ENCODE results near the gene DOK4.
A peak's percentile ranks its signal among the peaks of the same experiment; 100 is the strongest.

DOK4 gene

GRCh38 chr16:57426356-57426755, 59.9 kb downstream of the DOK4 start:
- no peak overlapping the region for H3K27ac ChIP-seq (replicated peaks)
- no peaks in the 10 kb centered on the region for H3K27me3 ChIP-seq (ENCODE audit: insufficient read depth, poor library complexity, severe bottlenecking)
- no peak for DNase-seq (ENCODE audit: low read depth in 1 of 2, low spot score in 1 of 2)
- TF ChIP-seq GABPA (IDR thresholded peaks at IDR 0.05; ENCODE audit: low read depth) (no peak), POLR2AphosphoS5 (IDR thresholded peaks at IDR 0.05; ENCODE audit: low read depth) (no peak)
- TF ChIP-seq, protein P1, sequence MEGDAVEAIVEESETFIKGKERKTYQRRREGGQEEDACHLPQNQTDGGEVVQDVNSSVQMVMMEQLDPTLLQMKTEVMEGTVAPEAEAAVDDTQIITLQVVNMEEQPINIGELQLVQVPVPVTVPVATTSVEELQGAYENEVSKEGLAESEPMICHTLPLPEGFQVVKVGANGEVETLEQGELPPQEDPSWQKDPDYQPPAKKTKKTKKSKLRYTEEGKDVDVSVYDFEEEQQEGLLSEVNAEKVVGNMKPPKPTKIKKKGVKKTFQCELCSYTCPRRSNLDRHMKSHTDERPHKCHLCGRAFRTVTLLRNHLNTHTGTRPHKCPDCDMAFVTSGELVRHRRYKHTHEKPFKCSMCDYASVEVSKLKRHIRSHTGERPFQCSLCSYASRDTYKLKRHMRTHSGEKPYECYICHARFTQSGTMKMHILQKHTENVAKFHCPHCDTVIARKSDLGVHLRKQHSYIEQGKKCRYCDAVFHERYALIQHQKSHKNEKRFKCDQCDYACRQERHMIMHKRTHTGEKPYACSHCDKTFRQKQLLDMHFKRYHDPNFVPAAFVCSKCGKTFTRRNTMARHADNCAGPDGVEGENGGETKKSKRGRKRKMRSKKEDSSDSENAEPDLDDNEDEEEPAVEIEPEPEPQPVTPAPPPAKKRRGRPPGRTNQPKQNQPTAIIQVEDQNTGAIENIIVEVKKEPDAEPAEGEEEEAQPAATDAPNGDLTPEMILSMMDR (IDR thresholded peaks at IDR 0.05; ENCODE audit: insufficient read depth, low read length): no peak
- H3K4me3 ChIP-seq (replicated peaks; ENCODE audit: insufficient read depth, low read length): no peak overlapping the region

GRCh38 chr16:57424583-57424982, 61.7 kb downstream of the DOK4 start:
- Histone ChIP-seq H3K27ac (replicated peaks) (no peak overlapping the region), H3K4me3 (replicated peaks; ENCODE audit: insufficient read depth, low read length) (no peak overlapping the region), H3K27me3 (ENCODE audit: insufficient read depth, poor library complexity, severe bottlenecking) (no peaks in the 10 kb centered on the region)
- no peak for DNase-seq (ENCODE audit: low read depth in 1 of 2, low spot score in 1 of 2)
- TF ChIP-seq POLR2AphosphoS5 (IDR thresholded peaks at IDR 0.05; ENCODE audit: low read depth): no peak
- no peak for TF ChIP-seq GABPA (IDR thresholded peaks at IDR 0.05; ENCODE audit: low read depth)
- TF ChIP-seq, protein P1 (IDR thresholded peaks at IDR 0.05; ENCODE audit: insufficient read depth, low read length): no peak
- no peak for TF ChIP-seq REST (IDR thresholded peaks at IDR 0.05; ENCODE audit: insufficient replicate concordance, low read depth)
- TF ChIP-seq SPI1 (IDR thresholded peaks at IDR 0.05; ENCODE audit: borderline replicate concordance, low read depth): no peak

DNA sequence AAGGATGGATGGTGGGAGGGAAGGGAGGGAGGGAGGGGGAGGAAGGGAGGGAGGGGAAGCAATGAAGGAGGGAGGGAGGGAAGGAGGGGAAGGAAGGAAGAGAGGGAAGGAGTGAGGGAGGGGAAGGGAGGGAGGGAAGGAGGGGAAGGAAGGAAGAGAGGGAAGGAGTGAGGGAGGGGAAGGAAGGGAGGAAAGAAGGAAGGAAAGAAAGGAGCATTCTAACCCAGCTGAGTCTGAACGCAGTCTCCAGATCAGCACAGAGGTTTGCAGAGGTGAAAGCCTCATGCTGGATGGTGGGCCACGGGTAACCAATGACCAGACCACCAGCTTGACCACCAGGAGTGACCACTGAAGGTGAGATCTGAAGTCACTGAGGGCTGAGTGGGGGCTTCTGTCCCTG, 63.1 kb downstream of the DOK4 start:
- TF ChIP-seq POLR2AphosphoS5 (IDR thresholded peaks at IDR 0.05; ENCODE audit: low read depth) (no peak), GABPA (IDR thresholded peaks at IDR 0.05; ENCODE audit: low read depth) (no peak), REST (IDR thresholded peaks at IDR 0.05; ENCODE audit: insufficient replicate concordance, low read depth) (no peak), SPI1 (IDR thresholded peaks at IDR 0.05; ENCODE audit: borderline replicate concordance, low read depth) (no peak)
- TF ChIP-seq, protein P1 (IDR thresholded peaks at IDR 0.05; ENCODE audit: insufficient read depth, low read length): no peak
- peak in 1 of 2 experiments; percentile 31 for DNase-seq (ENCODE audit: low read depth in 1 of 2, low spot score in 1 of 2)
- Histone ChIP-seq H3K27ac (replicated peaks) (no peak overlapping the region), H3K4me3 (replicated peaks; ENCODE audit: insufficient read depth, low read length) (no peak overlapping the region), H3K27me3 (ENCODE audit: insufficient read depth, poor library complexity, severe bottlenecking) (no peaks in the 10 kb centered on the region)
